Activated B cell treated with CpG ODN at 0.5 μM for 24 hours (primary cell): Measurements from ENCODE around the gene SLC48A1. TPM values are rescaled to one million over a fixed set of nuclear protein-coding genes. Genes with fewer than 3 reads are reported as not detected.

Source experiments
- ATAC-seq: fragments of 200-7000 bp; cut with Tn5 transposase; one replicate; pipeline ENCODE4 v1.10.0; 2021; ENCODE audit warnings: low read depth, mild to moderate bottlenecking, moderate library complexity
- CTCF ChIA-PET: fragments of 350-600 bp; sonication (Branson Sonifier 250); formaldehyde crosslinking; loops from one replicate; lab custom pipeline; 2021; ENCODE audit warnings: antibody characterized with exemption; lab: Charles Lee
- POLR2A ChIA-PET: fragments of 350-600 bp; sonication (Branson Sonifier 250); formaldehyde crosslinking; loops from one replicate; lab custom pipeline; 2021; ENCODE audit warnings: antibody characterized with exemption; lab: Charles Lee
- DNase-seq: peaks from one replicate; pipeline ENCODE4 v3.0.0; 2022
- H3K27ac Mint-ChIP-seq: one replicate; pipeline ENCODE4 v1.8.0; 2020; ENCODE audit warnings: mixed read lengths
- H3K27me3 Mint-ChIP-seq: one replicate; pipeline ENCODE4 v1.8.0; 2021; ENCODE audit warnings: mixed read lengths
- H3K36me3 Mint-ChIP-seq: one replicate; pipeline ENCODE4 v1.8.0; 2021; ENCODE audit warnings: low read depth, mixed read lengths
- H3K4me1 Mint-ChIP-seq: one replicate; pipeline ENCODE4 v1.8.0; 2021; ENCODE audit warnings: mixed read lengths
- H3K4me3 Mint-ChIP-seq: one replicate; pipeline ENCODE4 v1.8.0; 2020; ENCODE audit warnings: mild to moderate bottlenecking, mixed read lengths
- H3K9me3 Mint-ChIP-seq: one replicate; pipeline ENCODE4 v1.8.0; 2020; ENCODE audit warnings: mixed read lengths
- CTCF ChIP-seq: fragments of 200-600 bp; IDR thresholded peaks from one replicate; pipeline ENCODE4 v1.8.0; 2022; ENCODE audit warnings: antibody characterized with exemption, mild to moderate bottlenecking
- intact Hi-C: fragments of 100-400 bp; cut with micrococcal nuclease; formaldehyde crosslinking; loops from one replicate; pipeline ENCODE4 v1.15.1; 2024
- total RNA-seq: library from RNA; stranded (reverse); gene quantifications from 2 replicates; pipeline ENCODE4 v1.2.3, GENCODE V29; 2022

The SLC48A1 gene
- total RNA-seq, 1 donor from 2014 or later, result 12.8 TPM

GRCh38 chr12:47730341-47730744 lies 42.7 kb upstream of the SLC48A1 start:
- no peaks in the 10 kb centered on the region for H3K27me3 Mint-ChIP-seq
- ChIA-PET CTCF (interaction anchor here (0.7 to 1.2 kb wide), 3 partner anchors 12 to 698 kb away, joined by 3 read pairs; no protein-coding TSS in a partner anchor), POLR2A (interaction anchor here (0.7 kb wide), 1 partner anchor 78 kb away, joined by 3 read pairs; no protein-coding TSS in a partner anchor)
- no peak for ATAC-seq
- no peaks in the 10 kb centered on the region for H3K36me3 Mint-ChIP-seq
- intact Hi-C loops, result no loop called here
- no peak for DNase-seq
- no peaks in the 10 kb centered on the region for H3K9me3 Mint-ChIP-seq
- no peak overlapping the region for H3K4me3 Mint-ChIP-seq
- peaks cover 24% of the 10 kb centered on the region for H3K4me1 Mint-ChIP-seq
- no peak overlapping the region for H3K27ac Mint-ChIP-seq
- TF ChIP-seq CTCF, result no peak

GRCh38 chr12:47731723-47732122 lies 41.3 kb upstream of the SLC48A1 start:
- Mint-ChIP-seq H3K36me3 (no peaks in the 10 kb centered on the region), H3K4me3 (no peak overlapping the region), H3K9me3 (no peaks in the 10 kb centered on the region), H3K27me3 (no peaks in the 10 kb centered on the region), H3K4me1 (peaks cover 10% of the 10 kb centered on the region), H3K27ac (no peak overlapping the region)
- no peak for DNase-seq
- intact Hi-C loops, result no loop called here
- ChIA-PET POLR2A (interaction anchor here (0.5 to 1.6 kb wide), 2 partner anchors 10 to 668 kb away, joined by 3 to 4 read pairs; no protein-coding TSS in a partner anchor), CTCF (interaction anchor here (0.8 to 3.1 kb wide), 2 partner anchors 8 to 11 kb away, joined by 3 to 24 read pairs; no protein-coding TSS in a partner anchor)
- TF ChIP-seq CTCF, result no peak
- ATAC-seq, result no peak

- no peak for ATAC-seq
- no peaks in the 10 kb centered on the region for H3K27me3 Mint-ChIP-seq
- ChIA-PET CTCF (interaction anchor here (1.1 to 3.1 kb wide), 2 partner anchors 10 to 35 kb away, joined by 4 to 24 read pairs; no protein-coding TSS in a partner anchor), POLR2A (interaction anchor here (1.2 to 1.6 kb wide), 2 partner anchors 9 to 25 kb away, joined by 3 to 4 read pairs; no protein-coding TSS in a partner anchor)
- intact Hi-C loops, result no loop called here
- H3K4me3 Mint-ChIP-seq, result no peak overlapping the region
- H3K36me3 Mint-ChIP-seq, result no peaks in the 10 kb centered on the region
- TF ChIP-seq CTCF, result no peak
- no peak for DNase-seq
- no peak overlapping the region for H3K27ac Mint-ChIP-seq
- H3K4me1 Mint-ChIP-seq, result peaks cover 2% of the 10 kb centered on the region
- no peaks in the 10 kb centered on the region for H3K9me3 Mint-ChIP-seq
Observed at GRCh38 chr12:47732504-47732903, 40.5 kb upstream of the SLC48A1 start.

GRCh38 chr12:47733142-47733541 lies 39.9 kb upstream of the SLC48A1 start:
- intact Hi-C loops, result no loop called here

More at GRCh38 chr12:47733142-47733541, 39.9 kb upstream of the SLC48A1 start:
- Mint-ChIP-seq H3K36me3 (no peaks in the 10 kb centered on the region), H3K4me1 (peaks cover 2% of the 10 kb centered on the region), H3K9me3 (no peaks in the 10 kb centered on the region), H3K4me3 (no peak overlapping the region), H3K27ac (no peak overlapping the region), H3K27me3 (no peaks in the 10 kb centered on the region)
- no peak for DNase-seq
- ATAC-seq, result no peak
- ChIA-PET CTCF (interaction anchor here (1.1 to 3.1 kb wide), 2 partner anchors 9 to 34 kb away, joined by 4 to 24 read pairs; no protein-coding TSS in a partner anchor), POLR2A (interaction anchor here (1.2 to 1.6 kb wide), 2 partner anchors 9 to 24 kb away, joined by 3 to 4 read pairs; no protein-coding TSS in a partner anchor)
- no peak for TF ChIP-seq CTCF
